Stomach smooth muscle (tissue), 2 donors: Measurements from ENCODE around the gene C11orf21.
"Not testable (repeated sequence)": the region's sequence is repeated elsewhere in the genome, so short reads cannot be mapped to it uniquely, and the experiment has no call there.

Experiments used
- H3K27ac ChIP-seq: one replicate; pipeline ENCODE4 v1.7.0; 2013; ENCODE audit warnings: mild to moderate bottlenecking, low read length, inconsistent platforms
- H3K27me3 ChIP-seq, 2 donors: one replicate each; pipeline ENCODE4 v1.7.0; 2013; ENCODE audit warnings: low read length in 2 of 2; ENCODE audit not compliant: insufficient read depth in 2 of 2, control insufficient read depth in 1 of 2
- H3K36me3 ChIP-seq, 2 donors: one replicate each; pipeline ENCODE4 v1.7.0; 2013; ENCODE audit warnings: low read length in 2 of 2; ENCODE audit not compliant: control insufficient read depth in 2 of 2, insufficient read depth in 2 of 2
- H3K4me1 ChIP-seq: one replicate; pipeline ENCODE4 v1.7.0; 2013; ENCODE audit warnings: low read length; ENCODE audit not compliant: control insufficient read depth, insufficient read depth
- H3K4me3 ChIP-seq, 2 donors: one replicate each; pipeline ENCODE4 v1.7.0; 2013; ENCODE audit warnings: low read length in 2 of 2
- H3K9ac ChIP-seq, 2 donors: one replicate each; pipeline ENCODE4 v1.7.0; 2013; ENCODE audit warnings: low read length in 2 of 2, mild to moderate bottlenecking in 1 of 2
- H3K9me3 ChIP-seq, 2 donors: one replicate each; pipeline ENCODE4 v1.7.0; 2013; ENCODE audit warnings: low read length in 2 of 2; ENCODE audit not compliant: control insufficient read depth in 2 of 2
- donor health status: healthy.
- donor health status: Pancreatic carcinoma.

C11orf21 gene

DNA sequence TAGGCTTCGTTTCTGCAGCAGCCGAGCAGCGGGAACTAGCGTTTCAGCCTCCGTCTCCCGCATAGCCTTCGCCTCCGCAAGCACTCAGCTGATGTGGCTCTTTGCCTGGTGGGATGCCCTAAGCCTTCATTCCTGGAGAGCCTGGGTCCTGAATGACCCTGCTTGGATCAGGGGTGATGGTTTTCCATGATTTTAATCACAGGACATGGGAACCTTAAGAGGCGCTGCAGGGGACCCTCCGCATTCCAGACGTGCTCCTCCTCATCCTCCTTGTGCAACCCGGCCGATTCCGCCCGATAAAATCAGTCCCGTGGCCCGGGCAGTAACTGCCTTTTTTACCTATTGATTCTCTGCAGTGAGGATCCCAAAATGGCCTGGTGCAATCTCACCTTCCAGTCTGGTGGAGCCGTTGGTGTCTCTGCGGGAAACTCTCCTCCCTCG is 8.2 kb downstream of the C11orf21 start:
- H3K9ac ChIP-seq: no peak overlapping the region
- H3K9me3 ChIP-seq: no peaks in the 10 kb centered on the region
- peaks cover 2 to 17% of the 10 kb centered on the region in 2 donors for H3K27me3 ChIP-seq
- H3K4me3 ChIP-seq: no peak overlapping the region
- no peaks in the 10 kb centered on the region for H3K36me3 ChIP-seq
- no peaks in the 10 kb centered on the region for H3K4me1 ChIP-seq
- H3K27ac ChIP-seq: no peak overlapping the region

GRCh38 chr11:2290351-2290841 is 11.3 kb downstream of the C11orf21 start:
- Histone ChIP-seq H3K4me1 (no peaks in the 10 kb centered on the region), H3K4me3 (no peak overlapping the region), H3K27me3 (peaks cover 12 to 17% of the 10 kb centered on the region in 2 donors), H3K36me3 (no peaks in the 10 kb centered on the region), H3K27ac (no peak overlapping the region), H3K9me3 (no peaks in the 10 kb centered on the region), H3K9ac (no peak overlapping the region)

DNA sequence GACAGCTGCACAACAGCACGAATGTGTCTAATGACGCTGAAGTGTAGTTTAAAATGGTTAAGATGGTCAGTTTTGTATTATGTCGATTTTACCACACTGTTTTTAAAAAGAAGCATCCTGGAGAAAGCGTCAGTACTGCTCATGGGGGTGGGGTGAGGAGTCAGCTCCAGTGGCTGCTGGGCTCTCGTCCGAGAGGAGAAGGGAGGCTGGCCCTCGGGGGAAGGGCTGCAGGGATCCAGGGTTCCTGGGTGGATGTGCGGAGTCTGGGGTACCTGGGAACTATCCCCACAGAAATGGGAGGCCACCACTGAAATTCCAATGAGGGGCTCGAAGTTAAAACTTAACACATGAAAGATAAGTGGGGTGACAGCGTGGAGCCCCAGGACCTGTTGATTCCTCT is 11.9 kb downstream of the C11orf21 start:
- no peak overlapping the region for H3K27ac ChIP-seq

DNA sequence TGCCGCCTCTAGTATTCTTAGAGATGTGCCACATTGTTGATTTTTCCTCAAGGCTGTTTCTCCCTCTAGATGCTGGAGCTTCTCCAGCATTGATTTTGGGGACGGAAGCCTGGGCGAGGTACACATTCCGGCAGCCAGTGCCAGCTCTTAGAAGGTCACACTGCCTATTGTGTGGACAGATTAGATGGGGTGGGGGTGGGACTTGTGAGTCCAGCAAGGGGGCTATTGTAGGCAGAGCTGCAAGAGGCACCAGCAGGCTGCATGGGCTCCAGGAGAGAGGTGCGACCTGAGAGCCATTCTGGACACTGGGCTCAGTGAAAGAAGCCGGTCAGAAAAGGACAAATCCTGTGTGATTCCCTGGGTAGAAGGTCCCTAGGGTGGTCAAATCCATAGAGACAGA is 12.4 kb downstream of the C11orf21 start:
- Histone ChIP-seq H3K9ac (no peak overlapping the region), H3K27ac (no peak overlapping the region), H3K36me3 (no peaks in the 10 kb centered on the region), H3K4me3 (no peak overlapping the region), H3K4me1 (no peaks in the 10 kb centered on the region), H3K27me3 (peaks cover 12 to 17% of the 10 kb centered on the region in 2 donors), H3K9me3 (no peaks in the 10 kb centered on the region)

More for the DNA sequence above, 11.9 kb downstream of the C11orf21 start:
- H3K9ac ChIP-seq: no peak overlapping the region
- H3K4me3 ChIP-seq: no peak overlapping the region
- no peaks in the 10 kb centered on the region for H3K9me3 ChIP-seq
- peaks cover 12 to 17% of the 10 kb centered on the region in 2 donors for H3K27me3 ChIP-seq
- no peaks in the 10 kb centered on the region for H3K36me3 ChIP-seq
- no peaks in the 10 kb centered on the region for H3K4me1 ChIP-seq

GRCh38 chr11:2287091-2287490 is 14.6 kb downstream of the C11orf21 start:
- no peaks in the 10 kb centered on the region for H3K9me3 ChIP-seq
- H3K4me3 ChIP-seq: peak overlapping the region in 1 of 2 donors; percentile 15
- H3K4me1 ChIP-seq: no peaks in the 10 kb centered on the region
- no peaks in the 10 kb centered on the region for H3K36me3 ChIP-seq
- H3K9ac ChIP-seq: no peak overlapping the region
- no peak overlapping the region for H3K27ac ChIP-seq
- peaks cover 12 to 17% of the 10 kb centered on the region in 2 donors for H3K27me3 ChIP-seq

GRCh38 chr11:2286350-2286749 is 15.4 kb downstream of the C11orf21 start:
- not testable (repeated sequence) for H3K9me3 ChIP-seq, H3K36me3 ChIP-seq, H3K27ac ChIP-seq, H3K9ac ChIP-seq, H3K4me1 ChIP-seq, H3K4me3 ChIP-seq
- peaks cover 12 to 17% of the 10 kb centered on the region in 2 donors for H3K27me3 ChIP-seq

- Histone ChIP-seq H3K4me3 (no peak overlapping the region), H3K4me1 (no peaks in the 10 kb centered on the region), H3K27ac (no peak overlapping the region), H3K9me3 (peaks cover 3 to 5% of the 10 kb centered on the region in 2 donors), H3K27me3 (peaks cover 0 to 2% of the 10 kb centered on the region in 2 donors), H3K9ac (no peak overlapping the region), H3K36me3 (no peaks in the 10 kb centered on the region)
Measured at GRCh38 chr11:2280208-2280607, 21.5 kb downstream of the C11orf21 start.

DNA sequence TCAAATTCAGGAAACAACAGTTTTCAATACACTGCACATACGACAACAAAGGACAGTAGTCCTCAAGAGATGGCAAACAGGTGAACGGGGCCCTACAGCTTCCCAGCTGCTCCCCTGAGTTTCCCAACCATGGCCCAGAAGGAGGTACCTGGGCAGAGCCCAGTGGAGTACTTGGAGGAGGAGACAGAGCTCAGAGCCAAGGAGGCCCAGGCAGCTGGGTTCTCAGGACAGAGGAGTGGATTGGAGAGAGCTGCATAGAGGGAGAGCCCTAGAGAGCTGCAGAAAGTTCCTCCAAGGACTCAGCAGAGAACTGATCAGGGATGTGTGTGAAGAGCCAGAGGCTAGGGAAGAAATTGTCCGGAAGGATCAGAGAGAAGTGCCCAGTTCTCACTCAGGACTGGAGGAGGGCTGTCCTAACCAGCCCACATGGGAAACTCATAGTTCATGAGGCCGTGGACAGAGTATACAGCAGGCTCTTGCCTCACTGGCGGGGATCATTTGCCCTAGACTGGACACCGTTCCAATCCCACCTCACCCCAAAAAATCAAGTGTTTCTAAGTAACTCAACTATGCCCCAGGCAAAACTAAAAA is 23.7 kb downstream of the C11orf21 start:
- Histone ChIP-seq H3K27me3 (peaks cover 0 to 7% of the 10 kb centered on the region in 2 donors), H3K4me1 (no peaks in the 10 kb centered on the region), H3K9ac (no peak overlapping the region), H3K36me3 (no peaks in the 10 kb centered on the region), H3K9me3 (peaks cover 3 to 5% of the 10 kb centered on the region in 2 donors), H3K27ac (no peak overlapping the region), H3K4me3 (no peak overlapping the region)

GRCh38 chr11:2277008-2277346 is 24.7 kb downstream of the C11orf21 start:
- Histone ChIP-seq H3K9ac (no peak overlapping the region), H3K4me3 (no peak overlapping the region), H3K9me3 (peaks cover 3 to 5% of the 10 kb centered on the region in 2 donors), H3K4me1 (no peaks in the 10 kb centered on the region), H3K27ac (no peak overlapping the region), H3K27me3 (peaks cover 6 to 10% of the 10 kb centered on the region in 2 donors), H3K36me3 (no peaks in the 10 kb centered on the region)

DNA sequence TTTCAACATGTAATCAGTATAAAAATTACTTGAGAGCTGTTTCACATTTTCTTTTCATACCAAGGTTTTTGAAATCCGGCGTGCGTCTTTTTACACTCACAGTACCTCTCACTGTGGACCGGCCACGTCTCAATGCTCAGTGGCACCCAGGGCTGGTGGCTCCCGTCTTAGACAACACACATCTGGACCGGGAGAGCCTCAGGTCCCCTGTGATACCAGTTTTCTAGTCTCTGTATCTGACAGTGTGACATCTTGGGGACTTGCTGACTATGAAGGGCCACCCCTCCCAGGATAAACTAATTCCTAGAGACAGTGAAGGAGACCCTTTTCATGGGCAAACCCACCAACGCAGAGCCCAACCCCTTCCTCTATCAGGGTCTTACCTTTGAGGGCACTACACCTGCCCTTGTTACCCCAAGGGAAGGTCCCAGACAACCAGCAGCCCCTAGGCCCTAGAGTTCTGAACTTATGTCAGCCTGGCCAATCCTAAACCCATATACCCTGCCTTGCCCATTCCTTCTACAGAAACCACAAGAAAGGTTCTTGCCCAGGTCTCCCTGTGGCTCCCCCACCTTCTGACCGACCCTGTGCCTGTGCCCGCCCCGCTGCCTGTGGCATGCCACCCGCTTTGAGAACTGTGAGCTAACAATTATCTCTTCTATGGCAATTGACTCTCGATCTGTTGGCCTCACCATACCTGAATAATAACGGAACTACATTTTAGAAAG is 25.3 kb downstream of the C11orf21 start:
- H3K27me3 ChIP-seq: peaks cover 10 to 13% of the 10 kb centered on the region in 2 donors
- no peak overlapping the region for H3K9ac ChIP-seq
- H3K27ac ChIP-seq: no peak overlapping the region
- no peak overlapping the region for H3K4me3 ChIP-seq
- no peaks in the 10 kb centered on the region for H3K4me1 ChIP-seq
- peaks cover under 1 to 5% of the 10 kb centered on the region in 2 donors for H3K9me3 ChIP-seq
- H3K36me3 ChIP-seq: no peaks in the 10 kb centered on the region
